GM12875 (cell line): ENCODE results near the gene MLN.

ENCODE experiments used
- H3K4me3 ChIP-seq: one replicate; pipeline ENCODE4 v1.5.1; 2011; ENCODE audit warnings: low read depth, low read length, control low read depth
- TF ChIP-seq, protein P1 (sequence below): IDR thresholded peaks from 2 replicates; pipeline ENCODE4 v1.5.1; 2011; ENCODE audit warnings: low read depth, mild to moderate bottlenecking, control low read depth, inconsistent platforms, low read length, moderate library complexity, borderline replicate concordance; ENCODE audit not compliant: insufficient read depth

MLN gene

DNA sequence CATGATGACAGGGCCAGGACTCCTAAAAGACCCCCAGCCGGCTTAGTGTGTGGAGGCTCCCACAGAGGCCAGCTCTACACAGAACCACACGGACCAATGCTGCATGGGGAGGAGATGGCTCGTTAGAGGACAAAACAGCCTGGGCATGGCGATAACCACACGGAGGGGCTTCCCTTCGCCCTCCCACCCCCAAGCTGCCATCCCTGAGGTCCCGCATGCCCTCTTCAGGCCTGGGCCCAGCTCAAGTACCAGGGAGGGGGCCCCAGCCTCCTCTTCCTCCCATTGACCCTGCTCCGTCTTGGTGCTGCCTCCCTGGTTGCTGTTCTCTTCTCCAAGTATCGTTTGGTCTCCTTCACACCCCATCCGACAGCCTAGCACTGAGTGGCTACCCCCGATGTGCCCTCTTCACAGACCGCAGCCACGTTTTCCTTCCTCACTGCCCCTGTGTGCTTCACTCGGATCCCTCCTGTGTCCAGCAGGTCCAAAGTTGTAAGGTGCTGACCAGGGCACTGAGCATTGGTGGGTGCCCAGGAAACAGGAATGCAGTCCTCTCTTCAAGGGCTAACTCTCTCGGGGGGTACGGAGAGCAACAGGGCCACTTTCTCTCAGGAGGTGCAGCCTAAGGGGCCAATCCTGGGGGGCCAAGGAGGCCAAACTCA, 9.6 kb upstream of the MLN start:
- no peak overlapping the region for H3K4me3 ChIP-seq
- TF ChIP-seq, protein P1, sequence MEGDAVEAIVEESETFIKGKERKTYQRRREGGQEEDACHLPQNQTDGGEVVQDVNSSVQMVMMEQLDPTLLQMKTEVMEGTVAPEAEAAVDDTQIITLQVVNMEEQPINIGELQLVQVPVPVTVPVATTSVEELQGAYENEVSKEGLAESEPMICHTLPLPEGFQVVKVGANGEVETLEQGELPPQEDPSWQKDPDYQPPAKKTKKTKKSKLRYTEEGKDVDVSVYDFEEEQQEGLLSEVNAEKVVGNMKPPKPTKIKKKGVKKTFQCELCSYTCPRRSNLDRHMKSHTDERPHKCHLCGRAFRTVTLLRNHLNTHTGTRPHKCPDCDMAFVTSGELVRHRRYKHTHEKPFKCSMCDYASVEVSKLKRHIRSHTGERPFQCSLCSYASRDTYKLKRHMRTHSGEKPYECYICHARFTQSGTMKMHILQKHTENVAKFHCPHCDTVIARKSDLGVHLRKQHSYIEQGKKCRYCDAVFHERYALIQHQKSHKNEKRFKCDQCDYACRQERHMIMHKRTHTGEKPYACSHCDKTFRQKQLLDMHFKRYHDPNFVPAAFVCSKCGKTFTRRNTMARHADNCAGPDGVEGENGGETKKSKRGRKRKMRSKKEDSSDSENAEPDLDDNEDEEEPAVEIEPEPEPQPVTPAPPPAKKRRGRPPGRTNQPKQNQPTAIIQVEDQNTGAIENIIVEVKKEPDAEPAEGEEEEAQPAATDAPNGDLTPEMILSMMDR, result no peak

DNA sequence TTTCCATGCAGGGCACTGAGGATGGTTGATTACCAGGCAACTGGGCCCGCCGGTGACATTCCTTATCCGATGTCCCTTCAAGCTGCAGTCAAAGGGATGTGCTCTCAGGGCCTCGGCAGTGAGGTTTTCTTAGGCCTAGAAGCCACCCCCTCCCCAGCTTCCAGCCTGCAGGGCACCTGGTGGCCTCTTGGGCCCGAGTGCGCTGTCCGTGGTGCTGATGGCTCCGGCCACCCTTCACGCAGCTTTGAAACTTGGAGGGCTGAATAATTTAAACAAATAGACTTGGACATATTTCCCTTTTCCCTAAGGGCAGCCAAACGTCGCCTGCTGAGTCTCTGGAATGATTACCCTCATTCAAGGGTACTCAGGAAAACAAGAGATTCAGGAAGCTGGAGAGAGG, 8.9 kb upstream of the MLN start:
- TF ChIP-seq, protein P1, result peak; percentile 25; the same call in 1 of the 2 replicates
- no peak overlapping the region for H3K4me3 ChIP-seq

DNA sequence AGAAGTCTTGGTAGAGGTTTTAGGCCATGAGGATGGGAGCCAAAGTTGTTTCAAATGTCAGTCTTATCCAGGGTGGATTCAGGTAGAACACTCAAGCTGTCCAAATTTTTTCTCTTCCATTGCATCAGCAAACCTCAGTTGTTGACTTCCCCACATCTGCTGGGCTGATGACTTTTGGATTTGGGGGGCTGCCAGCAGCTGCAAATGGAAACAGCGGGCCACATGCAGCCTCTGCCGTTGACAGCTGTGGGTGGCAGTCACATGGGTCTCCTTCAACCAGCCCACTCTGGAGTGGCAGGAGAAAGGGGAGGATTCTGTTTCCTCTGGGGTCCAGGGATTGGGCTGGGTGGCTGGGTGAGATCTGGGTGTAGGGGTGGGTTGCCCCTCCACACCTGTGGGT, 5.8 kb upstream of the MLN start:
- H3K4me3 ChIP-seq, result no peak overlapping the region
- TF ChIP-seq, protein P1, result no peak

DNA sequence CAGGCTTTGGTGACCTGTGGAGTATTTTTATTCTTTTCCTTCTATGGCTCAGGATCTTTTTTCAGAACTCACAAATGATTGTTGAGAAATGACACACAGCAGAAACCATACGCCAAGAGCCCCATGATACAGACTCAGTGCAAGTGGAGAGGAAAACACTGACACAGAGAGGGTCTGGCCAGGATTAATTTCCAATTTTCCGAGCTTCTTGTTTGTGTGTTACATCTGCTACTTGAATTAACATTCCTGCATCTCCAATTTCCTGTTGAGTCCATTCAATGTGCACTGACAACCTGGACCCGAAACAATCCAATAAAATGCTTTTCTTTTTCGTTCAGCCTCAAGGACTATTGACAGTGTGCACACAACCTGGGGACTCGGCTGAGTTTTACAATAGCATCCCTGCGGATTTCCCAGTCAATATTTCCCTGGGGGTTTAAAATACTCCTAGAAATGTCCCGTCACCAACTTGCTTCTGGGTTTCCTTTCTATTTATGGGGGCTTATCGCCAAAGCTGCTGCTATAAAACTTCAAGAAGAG, 4.9 kb upstream of the MLN start:
- TF ChIP-seq, protein P1, result no peak
- no peak overlapping the region for H3K4me3 ChIP-seq

DNA sequence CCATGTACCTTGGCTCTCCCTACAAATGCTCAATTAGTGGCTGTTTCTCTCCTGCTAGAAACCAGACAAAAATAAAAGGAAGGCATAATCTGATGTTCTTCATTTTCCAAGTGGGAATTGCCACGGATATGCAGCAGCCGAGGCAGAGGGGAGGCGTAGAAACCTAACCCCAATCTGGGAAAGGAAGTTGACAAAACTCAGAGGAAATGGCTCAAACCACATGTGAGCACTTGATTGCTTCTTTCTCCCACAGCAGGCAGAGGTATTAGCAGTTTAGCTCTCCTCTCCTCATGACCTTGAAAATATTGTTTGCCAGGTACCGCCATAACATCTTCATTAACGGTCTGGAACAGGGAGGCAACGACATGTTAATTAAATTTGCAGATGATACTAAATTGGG, 3.8 kb upstream of the MLN start:
- no peak overlapping the region for H3K4me3 ChIP-seq
- TF ChIP-seq, protein P1, result no peak

DNA sequence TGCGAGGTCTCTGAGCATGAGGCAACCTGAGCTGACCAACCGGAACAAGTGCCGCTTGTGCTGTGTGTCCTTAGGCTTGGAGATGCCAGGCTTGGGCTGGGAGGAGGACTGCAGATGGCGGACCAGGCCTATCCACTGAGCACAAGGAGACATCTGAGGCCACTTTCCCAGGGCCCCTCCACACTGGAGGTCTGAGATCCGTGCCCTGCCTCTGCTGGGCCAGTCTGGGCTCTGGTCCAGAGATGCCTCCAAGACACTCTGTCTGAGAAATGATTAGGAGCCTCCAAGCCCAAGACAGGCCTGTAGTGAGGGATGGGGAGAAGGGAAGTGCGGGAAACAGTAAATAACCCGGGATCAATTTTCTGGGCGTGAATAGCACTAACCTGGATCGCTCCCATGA, 3.0 kb upstream of the MLN start:
- TF ChIP-seq, protein P1, result no peak

DNA sequence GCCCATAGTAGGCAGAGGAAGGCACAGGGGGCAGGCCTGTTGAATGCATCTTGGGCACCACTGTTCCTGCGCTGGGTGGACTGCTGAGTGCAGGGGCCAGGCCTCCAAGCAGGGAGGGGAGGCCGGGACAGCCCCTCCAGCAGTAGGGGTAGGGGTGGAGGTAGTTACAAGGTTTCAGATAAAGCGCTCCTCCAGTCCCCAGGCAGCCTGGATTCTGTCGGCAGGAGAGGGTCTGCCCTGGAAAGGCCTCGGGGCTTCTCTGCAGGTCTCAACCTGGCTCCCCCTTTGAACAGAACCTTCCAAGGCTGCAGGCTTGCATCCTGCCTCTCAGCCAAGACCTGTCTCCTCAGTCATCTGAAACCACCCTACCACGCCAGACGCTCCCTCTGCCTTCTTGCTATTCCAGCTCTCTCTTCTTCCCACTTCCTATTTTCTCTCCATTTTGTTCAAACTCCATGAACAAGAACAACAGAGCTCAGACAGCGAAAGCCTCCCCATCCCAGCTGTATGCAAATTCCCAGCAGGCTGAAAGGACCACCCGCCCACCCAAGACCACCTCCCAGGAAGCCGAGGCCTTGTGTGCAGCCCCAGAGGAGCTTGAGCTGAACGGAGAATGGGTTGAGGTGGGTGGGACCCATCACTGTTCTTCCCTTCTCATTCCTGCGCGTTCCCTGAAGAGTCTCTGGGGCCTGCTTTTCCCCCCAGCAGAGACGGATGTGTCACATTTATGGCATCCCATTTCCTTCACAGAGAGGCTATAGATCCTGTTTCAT, 1.4 kb downstream of the MLN start:
- TF ChIP-seq, protein P1, result no peak
- no peak overlapping the region for H3K4me3 ChIP-seq

More for the DNA sequence above, 3.0 kb upstream of the MLN start:
- H3K4me3 ChIP-seq, result no peak overlapping the region
